ENCODE results near the gene RXRA. TPM values are rescaled to one million over a fixed set of nuclear protein-coding genes. Genes with fewer than 3 reads are reported as not detected.

Gene RXRA
- polyA plus RNA-seq, 1 of the 3 experiments (the other 2 are of a cell fraction): 7.6 TPM

DNA sequence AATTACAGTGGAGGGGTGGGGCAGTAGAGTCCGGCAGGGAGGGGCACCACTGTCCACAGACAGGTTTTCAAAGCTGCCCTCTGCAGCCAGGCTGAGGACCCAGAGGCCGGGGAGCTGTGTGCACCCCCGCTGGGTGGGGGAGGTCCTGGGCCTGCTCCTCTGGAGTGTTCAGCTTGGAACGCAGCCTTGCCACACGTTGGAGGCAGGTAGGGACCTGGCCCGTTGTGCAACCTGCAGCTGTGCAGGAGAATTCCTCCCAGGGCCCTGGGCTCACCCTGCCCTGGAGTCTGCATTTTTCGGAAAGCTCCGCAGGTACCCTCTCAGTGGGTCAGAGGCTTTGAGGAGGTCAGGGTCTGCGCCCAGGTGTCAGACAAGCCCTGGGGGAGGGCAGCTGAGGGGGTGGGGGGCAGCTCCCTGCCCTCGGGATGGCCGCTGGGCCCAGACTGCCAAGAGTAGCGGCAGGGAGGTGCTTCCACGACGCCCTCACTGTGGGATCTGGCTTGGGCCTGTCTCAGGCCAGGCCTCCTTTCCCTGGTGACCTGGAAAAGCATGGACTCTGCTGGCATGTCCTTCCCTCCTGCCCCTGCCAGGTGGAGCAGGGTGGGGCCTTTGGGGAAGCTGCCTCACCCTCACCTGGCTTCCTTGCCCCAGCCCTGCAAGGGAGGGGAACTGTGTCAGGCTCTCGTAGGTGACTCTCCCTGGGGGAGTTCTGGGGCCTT, 29.5 kb downstream of the RXRA start (continued):
- no peak for TF ChIP-seq REST (IDR thresholded peaks at IDR 0.05; ENCODE audit: low read depth, low read length)
- TF ChIP-seq TEAD4 (IDR thresholded peaks at IDR 0.05; ENCODE audit: borderline replicate concordance, insufficient read depth): no peak
- no peak for TF ChIP-seq TAF1 (IDR thresholded peaks at IDR 0.05; ENCODE audit: borderline replicate concordance, low read depth, low read length)
- no peak for TF ChIP-seq SIN3A (IDR thresholded peaks at IDR 0.05; ENCODE audit: borderline replicate concordance, low read depth, low read length)
- TF ChIP-seq MEF2A (IDR thresholded peaks at IDR 0.05; ENCODE audit: borderline replicate concordance, low read depth): no peak
- TF ChIP-seq IRF3 (IDR thresholded peaks at IDR 0.05; ENCODE audit: low read depth, low read length): no peak
- no peak for TF ChIP-seq RXRA (IDR thresholded peaks at IDR 0.05; ENCODE audit: borderline replicate concordance, low read depth)
- TF ChIP-seq GABPA (IDR thresholded peaks at IDR 0.05; ENCODE audit: low read depth): no peak
- no peak for TF ChIP-seq RAD21 (IDR thresholded peaks at IDR 0.05; ENCODE audit: low read length)
- no peak for TF ChIP-seq SMC3 (IDR thresholded peaks at IDR 0.05; ENCODE audit: low read depth, low read length)

- DNase-seq: peak; percentile 73
- H3K36me3 ChIP-seq (replicated peaks in 1 of 2; ENCODE audit: control insufficient read depth in 1 of 2, insufficient read depth in 2 of 2, low read length in 1 of 2): no peaks in the 10 kb centered on the region
- H4K20me1 ChIP-seq (ENCODE audit: insufficient read depth): peaks cover 96% of the 10 kb centered on the region
- no peaks in the 10 kb centered on the region for H3K9me2 ChIP-seq
- H3F3A ChIP-seq (replicated peaks; ENCODE audit: insufficient read depth): peaks cover 9% of the 10 kb centered on the region
- peaks cover 18 to 93% of the 10 kb centered on the region in 2 experiments for H3K4me1 ChIP-seq (ENCODE audit: control insufficient read depth in 1 of 2, insufficient read depth in 2 of 2, low read depth in 1 of 2, low read length in 1 of 2)
- CTCF ChIA-PET: interaction anchor here (1.1 to 5.0 kb wide), 5 partner anchors 7 to 181 kb away, joined by 3 to 27 read pairs (median 5); no protein-coding TSS in a partner anchor
- 85% methylated on average over 18 of the region's 29 CpGs for WGBS (ENCODE audit: low lambda C conversion rate)
- TF ChIP-seq GATA2 (CRISPR knock-in tag; IDR thresholded peaks at IDR 0.05) (peak; percentile 94), EP300 (IDR thresholded peaks at IDR 0.05; ENCODE audit: borderline replicate concordance in 1 of 2, low read depth in 1 of 2, low read length in 1 of 2) (peak in 1 of 2 experiments; percentile 14; a peak in 1 of 4 replicates), TAF1 (IDR thresholded peaks at IDR 0.05; ENCODE audit: borderline replicate concordance, low read depth, low read length) (no peak), RFX5 (IDR thresholded peaks at IDR 0.05; ENCODE audit: low read length) (no peak)
- H3K4me3 ChIP-seq (ENCODE audit: low read depth in 2 of 2, low read length in 1 of 2): no peak overlapping the region
- H2AFZ ChIP-seq (ENCODE audit: low read depth): no peak overlapping the region
- no peak overlapping the region for H3K4me2 ChIP-seq
- no peaks in the 10 kb centered on the region for H3K9me3 ChIP-seq
- no peaks in the 10 kb centered on the region for H3K27me3 ChIP-seq (ENCODE audit: insufficient read depth)
- H3K9ac ChIP-seq: no peak overlapping the region
- H3K27ac ChIP-seq (ENCODE audit: low read depth in 2 of 2, low read length in 1 of 2): peak overlapping the region in 1 of 2 experiments; percentile 32; a peak in 2 of 4 replicates
- peaks cover 29% of the 10 kb centered on the region for H3K79me2 ChIP-seq (ENCODE audit: insufficient read depth)
- POLR2A ChIA-PET: interaction anchor here (1.0 kb wide), 1 partner anchor 12 kb away, joined by 3 read pairs; no protein-coding TSS in a partner anchor
Measured at GRCh38 chr9:134356496-134357470, 30.5 kb downstream of the RXRA start.
